Stimulated activated CD4-positive, alpha-beta T cell treated with anti-CD3 and anti-CD28 coated beads, Interleukin-15, amount 100 ng/mL, for 24 hours (primary cell): ENCODE data around the gene ZFHX3.
A peak's percentile ranks its signal among the peaks of the same experiment; 100 is the strongest.

Experiments
- DNase-seq: peaks from one replicate; pipeline ENCODE4 v3.0.0-alpha.2; 2020

The ZFHX3 gene

DNA sequence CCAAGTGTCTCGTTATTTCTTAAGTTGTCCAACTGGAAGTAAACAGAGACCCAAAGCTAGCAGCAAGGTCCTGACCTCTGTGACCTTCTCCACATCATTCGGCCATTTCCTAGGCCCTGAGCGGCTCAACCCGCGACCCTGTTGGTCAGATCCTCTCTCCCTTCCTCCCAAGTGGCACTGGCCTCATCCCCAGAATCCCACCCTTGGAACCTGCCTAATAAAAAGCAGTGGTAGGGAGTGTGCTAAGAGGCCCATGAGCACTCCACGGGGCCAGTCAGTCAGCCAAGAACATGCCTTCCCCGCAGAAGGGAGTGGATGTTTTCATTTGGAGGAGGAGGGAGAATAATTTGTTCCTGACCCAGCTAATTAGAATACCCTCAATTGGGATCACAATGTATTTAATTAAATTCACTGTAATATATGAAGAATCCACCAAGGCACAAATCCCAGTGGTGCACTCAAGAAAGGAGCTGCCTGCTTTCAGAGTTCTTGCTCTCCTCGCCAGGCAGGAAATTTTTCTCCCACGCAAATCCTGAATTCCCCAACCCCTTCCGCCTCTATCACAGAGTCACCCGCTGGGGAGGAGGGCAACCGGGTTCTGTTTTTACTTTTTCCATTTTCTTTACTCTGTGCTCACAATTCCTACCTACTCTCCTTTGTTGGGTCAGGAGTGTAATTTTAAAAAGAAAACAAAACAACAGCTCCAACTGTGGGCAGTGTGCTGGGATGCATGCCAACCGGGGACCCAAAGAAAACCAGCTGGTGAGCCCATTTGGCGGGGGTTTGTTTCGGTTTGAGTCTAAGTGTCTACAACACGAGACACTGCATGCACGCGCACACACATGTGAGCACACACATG lies 153.4 kb downstream of the ZFHX3 start:
- DNase-seq = no peak

DNA sequence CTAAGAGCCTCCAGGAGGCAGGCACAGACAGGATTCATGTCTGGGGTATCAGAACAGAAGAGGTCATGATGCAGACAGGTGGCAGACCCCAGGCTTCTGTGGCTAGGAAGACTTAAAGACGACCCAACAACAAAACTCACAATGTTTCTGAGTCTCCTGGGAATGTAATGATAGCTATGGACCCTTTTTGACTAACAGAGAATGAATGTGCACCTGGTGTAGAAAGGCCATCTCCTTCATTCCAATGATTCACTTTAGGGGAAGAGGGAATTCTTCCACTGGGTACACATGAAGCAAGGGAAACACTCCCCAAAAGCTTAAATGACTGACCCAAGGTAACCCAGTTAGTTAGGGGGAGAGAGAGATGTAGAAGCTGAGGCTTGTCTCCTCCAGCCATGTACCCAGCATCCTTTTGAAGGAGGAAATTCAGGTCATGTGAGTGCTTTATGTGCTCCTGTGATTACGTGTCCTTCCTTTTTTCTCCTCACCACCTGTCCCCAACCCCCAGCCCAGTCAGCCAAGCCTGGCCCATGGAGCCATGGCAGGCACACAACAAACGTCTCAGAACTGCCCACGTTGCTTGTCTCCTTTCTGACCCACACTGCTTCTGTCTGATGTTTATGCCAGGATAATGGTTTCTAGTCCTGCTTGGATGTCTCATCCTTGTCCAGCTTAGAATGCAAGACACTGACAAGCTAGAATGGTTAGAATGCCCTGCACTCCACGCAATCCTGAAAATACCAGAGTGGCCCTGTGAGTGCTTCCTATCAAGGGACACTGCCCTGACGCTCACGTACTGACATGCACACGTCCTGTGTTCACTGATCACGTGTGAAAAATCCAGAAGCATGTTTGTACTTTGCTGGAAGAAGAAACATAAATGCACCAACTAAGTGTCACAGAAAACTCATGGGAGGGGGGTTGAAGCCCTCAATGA lies 156.4 kb downstream of the ZFHX3 start:
- no peak for DNase-seq

GRCh38 chr16:72890587-72890986 lies 157.3 kb downstream of the ZFHX3 start:
- DNase-seq = no peak

DNA sequence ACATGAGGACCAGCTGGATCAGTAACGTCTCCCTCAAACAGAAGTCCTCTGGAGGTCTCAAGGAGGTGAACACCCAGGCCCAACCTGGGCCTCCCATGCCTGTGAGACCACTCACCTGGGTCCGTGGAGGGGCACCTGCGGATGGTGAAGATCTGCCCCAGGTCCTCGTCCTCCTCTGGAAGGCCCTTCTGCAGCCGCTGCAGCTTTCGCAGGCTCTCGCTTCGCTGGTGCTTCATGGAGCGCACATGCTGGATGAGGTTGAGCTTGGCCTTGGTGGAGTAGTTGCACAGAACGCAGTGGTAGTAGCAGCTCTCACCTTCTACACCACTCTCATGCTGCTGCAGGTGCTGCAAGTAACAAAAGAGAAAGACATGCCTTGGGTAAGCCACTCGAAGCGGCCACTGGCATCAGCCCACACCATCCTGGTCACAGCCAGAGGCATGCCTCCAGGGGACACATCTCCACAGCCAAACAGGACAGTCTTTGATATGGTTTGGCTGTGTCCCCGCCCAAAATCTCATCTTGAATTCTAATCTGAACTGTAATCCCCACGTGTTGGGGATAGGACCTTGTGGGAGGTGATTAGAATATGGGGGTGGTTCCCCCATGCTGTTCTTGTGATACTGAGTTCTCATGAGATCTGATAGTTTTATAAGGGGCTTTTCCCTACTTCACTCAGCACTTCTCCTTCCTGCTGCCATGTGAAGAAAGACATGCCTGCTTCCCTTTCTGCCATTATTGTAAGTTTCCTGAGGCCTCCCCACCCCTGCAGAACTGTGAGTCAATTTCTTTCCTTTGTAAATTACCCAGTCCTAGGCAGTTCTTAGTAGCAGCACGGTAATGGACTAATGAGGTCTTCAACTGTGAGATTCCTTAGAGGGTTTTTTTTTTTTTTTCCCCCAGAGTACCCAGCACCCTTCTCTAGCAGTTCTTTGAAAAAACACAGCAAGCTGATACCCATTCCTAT lies 158.0 kb downstream of the ZFHX3 start:
- no peak for DNase-seq

DNA sequence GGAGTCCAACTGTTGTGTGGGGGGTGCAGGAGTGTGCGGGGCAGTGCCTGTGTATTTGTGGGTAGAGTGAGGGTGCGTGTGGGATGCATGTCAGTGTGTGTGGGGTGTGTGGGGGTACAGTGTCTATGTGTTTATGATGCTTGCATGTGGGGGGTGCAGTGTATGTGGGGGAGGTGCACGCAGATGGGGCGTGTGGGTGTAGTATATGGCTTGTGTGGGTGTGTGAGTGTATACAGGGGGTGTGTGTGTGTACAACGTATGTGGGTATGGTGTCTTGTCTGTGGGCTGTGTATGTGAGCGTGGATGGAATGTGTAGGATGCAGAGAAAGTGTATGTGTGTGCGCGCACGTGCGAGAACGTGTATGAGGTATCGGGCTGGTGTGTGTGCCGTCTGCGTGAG lies 160.4 kb downstream of the ZFHX3 start:
- DNase-seq = no peak

DNA sequence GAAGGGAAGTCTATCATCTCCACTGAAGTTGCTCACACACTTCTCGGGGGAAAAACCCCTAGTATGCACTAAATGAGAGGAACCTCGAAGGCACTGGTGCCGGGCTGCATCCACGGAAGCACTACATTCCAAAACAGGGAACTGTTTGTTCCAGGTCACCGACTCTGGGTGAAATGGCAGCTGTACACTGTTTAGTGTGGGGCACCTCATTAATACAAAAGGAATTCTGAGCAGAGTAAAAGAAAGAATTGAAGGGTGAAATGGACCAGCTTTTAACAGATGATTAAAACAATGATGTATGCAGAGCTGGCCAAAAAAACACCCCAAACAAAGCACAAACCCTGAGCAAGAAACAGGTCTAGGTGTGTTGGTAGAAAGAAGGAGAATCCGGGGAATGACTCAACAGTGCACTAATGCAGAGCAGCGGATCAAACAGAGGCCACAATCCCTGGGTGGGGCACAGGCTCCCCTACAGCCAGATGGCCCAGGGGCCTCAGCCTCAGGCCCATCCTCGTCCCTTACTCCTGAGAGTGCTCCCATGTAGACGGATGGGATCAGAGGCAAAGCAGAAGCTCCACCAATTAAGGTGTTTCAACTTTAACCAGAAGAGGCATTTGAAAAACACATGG lies 161.5 kb downstream of the ZFHX3 start:
- DNase-seq = no peak

GRCh38 chr16:72884573-72884972 lies 163.4 kb downstream of the ZFHX3 start:
- DNase-seq = no peak

DNA sequence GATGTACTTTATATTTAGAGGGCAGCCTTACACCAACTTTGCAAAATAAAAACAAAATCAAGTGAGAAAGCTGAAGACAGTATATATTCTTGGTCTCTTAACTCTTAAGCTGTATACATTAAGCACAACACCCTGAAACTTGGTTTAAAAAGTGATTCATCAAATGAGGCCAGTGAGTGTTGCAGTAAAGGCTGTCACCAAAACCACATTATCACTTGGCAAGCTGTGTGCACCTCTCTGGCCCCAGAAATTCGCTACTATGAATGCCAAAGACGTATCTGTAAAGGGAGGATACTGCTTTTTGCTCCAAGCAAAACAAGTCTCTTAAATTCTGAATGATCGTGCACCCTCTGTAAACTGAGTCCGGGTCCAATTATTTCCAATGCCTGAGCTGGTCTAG lies 163.9 kb downstream of the ZFHX3 start:
- DNase-seq = no peak

DNA sequence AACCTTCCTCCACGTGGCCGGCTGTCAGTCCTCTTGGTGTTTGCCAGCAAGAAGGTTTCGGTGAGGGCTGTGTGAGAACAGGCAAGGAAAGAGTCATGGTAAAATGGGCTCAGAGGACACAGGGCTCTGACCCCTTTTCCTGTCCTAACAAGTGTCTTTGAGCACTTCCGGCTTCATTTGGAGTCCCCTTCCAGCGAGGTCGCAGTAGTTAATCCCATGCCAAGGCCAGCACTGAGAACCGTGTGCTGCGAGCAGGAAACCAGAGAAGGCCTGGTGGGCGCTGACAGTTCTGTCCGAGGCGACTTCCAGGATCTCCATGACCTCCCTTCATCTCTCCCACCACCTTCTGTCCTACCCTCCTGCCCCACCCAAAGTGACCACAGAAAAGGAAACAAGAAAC lies 168.1 kb downstream of the ZFHX3 start:
- DNase-seq = no peak

- DNase-seq = no peak
Measured at GRCh38 chr16:72878301-72879269, 169.3 kb downstream of the ZFHX3 start.

DNA sequence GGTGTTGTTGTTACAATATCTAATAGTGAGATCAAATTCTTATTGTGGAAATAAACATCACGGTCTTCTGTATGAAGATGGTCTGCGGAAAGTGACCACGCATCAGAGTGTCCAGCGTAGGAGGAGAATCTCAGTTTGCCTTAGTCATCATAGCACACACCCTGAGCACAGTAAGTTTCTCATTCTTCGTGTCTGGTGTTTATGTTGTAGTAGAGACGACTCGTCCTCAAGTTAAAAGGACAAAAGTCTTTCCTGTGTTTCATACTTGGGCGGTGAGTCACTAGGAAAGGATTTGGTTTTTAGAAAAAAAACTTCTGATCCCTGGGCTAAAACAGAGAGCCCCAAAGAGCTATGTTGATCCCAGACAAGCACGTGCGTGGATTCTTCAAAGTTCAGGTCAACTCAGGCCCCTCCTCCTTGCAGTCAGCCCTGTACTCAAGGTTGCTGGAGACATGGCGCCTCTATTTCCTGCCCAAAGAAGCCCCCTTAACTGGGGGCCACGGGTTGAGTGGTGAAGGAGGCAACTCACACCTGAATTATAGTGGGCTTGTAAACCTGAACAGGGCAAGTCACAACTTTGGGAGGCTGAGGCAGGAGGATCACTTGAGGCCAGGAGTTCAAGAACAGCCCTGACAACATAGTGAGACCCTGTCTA lies 170.4 kb downstream of the ZFHX3 start:
- DNase-seq = no peak

DNA sequence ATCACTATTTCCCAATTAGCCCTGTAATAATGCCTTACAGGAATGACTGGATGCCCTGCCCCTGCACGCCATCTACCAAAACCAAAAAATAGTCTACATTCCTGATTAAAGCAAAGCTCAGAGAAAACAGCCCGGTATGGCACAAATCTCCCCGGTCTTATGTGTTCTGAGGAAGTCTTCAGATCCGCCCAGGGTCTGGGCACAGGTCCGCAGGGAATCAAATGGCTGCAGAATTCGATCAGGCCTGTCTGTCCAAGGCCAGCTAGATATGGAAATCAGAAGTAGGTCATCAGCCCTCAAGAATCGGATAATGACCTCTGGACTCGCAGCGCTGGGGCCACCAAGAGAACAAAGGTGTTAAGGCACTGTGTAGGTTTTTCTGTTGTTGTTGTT lies 171.0 kb downstream of the ZFHX3 start:
- DNase-seq = no peak

- peak; percentile 30 for DNase-seq
Measured at GRCh38 chr16:72876221-72876620, 171.7 kb downstream of the ZFHX3 start.

GRCh38 chr16:72875291-72876031 lies 172.5 kb downstream of the ZFHX3 start:
- no peak for DNase-seq

GRCh38 chr16:72873853-72874252 lies 174.1 kb downstream of the ZFHX3 start:
- DNase-seq = no peak

DNA sequence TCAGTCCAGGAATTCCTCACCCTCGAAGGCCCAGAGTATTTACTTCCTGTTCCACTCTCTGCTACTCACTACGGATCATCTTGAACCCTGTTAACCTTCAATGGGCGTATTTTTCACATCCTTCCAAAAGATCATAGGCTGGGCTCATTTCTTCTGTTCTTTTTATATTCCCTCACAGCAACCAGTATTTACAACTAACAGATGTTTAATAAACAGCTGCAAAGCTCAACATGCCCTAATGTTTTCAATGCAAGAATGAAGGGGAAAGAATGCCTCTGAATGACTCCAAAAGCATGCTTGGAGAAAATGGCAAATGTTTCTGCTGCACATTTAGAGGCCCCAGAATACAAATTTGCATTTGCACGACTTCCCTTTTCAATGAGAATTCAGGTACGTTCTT lies 174.9 kb downstream of the ZFHX3 start:
- DNase-seq = no peak

GRCh38 chr16:72865835-72866234 lies 182.1 kb downstream of the ZFHX3 start:
- DNase-seq = no peak

DNA sequence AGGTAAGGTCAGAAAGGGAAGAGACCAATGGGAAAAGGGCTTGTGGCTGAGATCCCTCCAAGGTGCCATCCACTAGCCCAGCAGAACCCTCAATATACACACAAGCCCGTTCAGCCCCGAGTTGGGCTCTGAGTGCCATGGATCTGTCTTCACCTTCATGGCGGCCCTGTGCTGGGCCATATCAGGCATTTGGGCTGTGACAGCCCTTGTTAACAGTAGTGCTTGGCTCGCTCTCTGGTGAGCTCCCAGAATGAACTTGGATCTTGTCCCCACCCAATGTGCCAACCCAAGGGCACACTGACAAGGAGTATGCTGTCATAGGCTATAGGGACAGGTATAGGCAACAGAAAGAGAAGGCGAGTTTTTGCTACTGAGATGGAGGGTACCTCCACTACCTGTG lies 182.7 kb downstream of the ZFHX3 start:
- no peak for DNase-seq

- DNase-seq = no peak
Measured at GRCh38 chr16:72864130-72864833, 183.6 kb downstream of the ZFHX3 start.
